Measurements from ENCODE around the gene SLC11A1.

DNA sequence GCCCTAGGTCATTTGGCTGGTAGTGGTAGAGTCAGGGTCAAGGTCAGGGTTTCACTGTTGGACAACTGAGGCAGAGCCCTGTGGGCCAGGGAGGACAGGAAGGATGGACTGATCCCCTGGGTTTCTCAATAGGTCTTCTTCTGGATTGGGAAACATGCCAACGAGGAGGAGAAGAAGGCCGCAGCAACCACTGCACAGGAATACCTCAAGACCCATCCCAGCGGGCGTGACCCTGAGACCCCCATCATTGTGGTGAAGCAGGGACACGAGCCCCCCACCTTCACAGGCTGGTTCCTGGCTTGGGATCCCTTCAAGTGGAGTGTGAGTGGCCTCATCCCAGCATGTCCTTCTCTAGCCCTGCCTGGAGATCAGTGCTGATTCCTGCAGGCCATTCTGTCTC lies 54.9 kb downstream of the SLC11A1 start:
- no peak for TF ChIP-seq POLR2AphosphoS5 (IDR thresholded peaks at IDR 0.05)
- TF ChIP-seq, protein P1, sequence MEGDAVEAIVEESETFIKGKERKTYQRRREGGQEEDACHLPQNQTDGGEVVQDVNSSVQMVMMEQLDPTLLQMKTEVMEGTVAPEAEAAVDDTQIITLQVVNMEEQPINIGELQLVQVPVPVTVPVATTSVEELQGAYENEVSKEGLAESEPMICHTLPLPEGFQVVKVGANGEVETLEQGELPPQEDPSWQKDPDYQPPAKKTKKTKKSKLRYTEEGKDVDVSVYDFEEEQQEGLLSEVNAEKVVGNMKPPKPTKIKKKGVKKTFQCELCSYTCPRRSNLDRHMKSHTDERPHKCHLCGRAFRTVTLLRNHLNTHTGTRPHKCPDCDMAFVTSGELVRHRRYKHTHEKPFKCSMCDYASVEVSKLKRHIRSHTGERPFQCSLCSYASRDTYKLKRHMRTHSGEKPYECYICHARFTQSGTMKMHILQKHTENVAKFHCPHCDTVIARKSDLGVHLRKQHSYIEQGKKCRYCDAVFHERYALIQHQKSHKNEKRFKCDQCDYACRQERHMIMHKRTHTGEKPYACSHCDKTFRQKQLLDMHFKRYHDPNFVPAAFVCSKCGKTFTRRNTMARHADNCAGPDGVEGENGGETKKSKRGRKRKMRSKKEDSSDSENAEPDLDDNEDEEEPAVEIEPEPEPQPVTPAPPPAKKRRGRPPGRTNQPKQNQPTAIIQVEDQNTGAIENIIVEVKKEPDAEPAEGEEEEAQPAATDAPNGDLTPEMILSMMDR (IDR thresholded peaks at IDR 0.05): no peak
